Mesenchymal stem cell (in vitro differentiated cells and primary cell): ENCODE measurements around the gene TOX3.

Experiments
- DNase-seq: peaks from one replicate; pipeline ENCODE4 v3.0.0-alpha.2; 2013
- H2AFZ ChIP-seq: one replicate; pipeline ENCODE4 v1.6.1; 2013; ENCODE audit warnings: low read depth, mild to moderate bottlenecking, control low read depth, inconsistent platforms, low read length, moderate library complexity
- H2AK5ac ChIP-seq: 2 replicates; pipeline ENCODE4 v1.6.1; 2013; ENCODE audit warnings: low read length, moderate library complexity, mild to moderate bottlenecking, inconsistent platforms; ENCODE audit not compliant: severe bottlenecking
- H2BK120ac ChIP-seq: one replicate; pipeline ENCODE4 v1.6.1; 2013; ENCODE audit warnings: low read depth, mild to moderate bottlenecking, inconsistent platforms, low read length, moderate library complexity
- H2BK12ac ChIP-seq, 2 experiments: one replicate each; pipeline ENCODE4 v1.6.1; 2013; ENCODE audit warnings: inconsistent platforms in 2 of 2, low read length in 2 of 2, mild to moderate bottlenecking in 2 of 2, moderate library complexity in 2 of 2, control low read depth in 1 of 2
- H2BK15ac ChIP-seq: one replicate; pipeline ENCODE4 v1.6.1; 2013; ENCODE audit warnings: mild to moderate bottlenecking, low read depth, inconsistent platforms; ENCODE audit not compliant: poor library complexity, severe bottlenecking
- H2BK5ac ChIP-seq: 2 replicates; pipeline ENCODE4 v1.6.1; 2013; ENCODE audit warnings: low read depth, mild to moderate bottlenecking, low read length, control low read depth, inconsistent platforms; ENCODE audit not compliant: poor library complexity, severe bottlenecking
- H3K14ac ChIP-seq, 2 experiments: one replicate each; pipeline ENCODE4 v1.6.1; 2013; ENCODE audit warnings: inconsistent platforms in 2 of 2, low read length in 2 of 2, control low read depth in 1 of 2, mild to moderate bottlenecking in 1 of 2, moderate library complexity in 1 of 2
- H3K18ac ChIP-seq, 2 experiments: one replicate each; pipeline ENCODE4 v1.6.1; 2013; ENCODE audit warnings: inconsistent platforms in 2 of 2, low read length in 2 of 2, control low read depth in 1 of 2, low read depth in 1 of 2, mild to moderate bottlenecking in 1 of 2
- H3K23ac ChIP-seq, 2 experiments: one replicate each; pipeline ENCODE4 v1.6.1; 2013; ENCODE audit warnings: inconsistent platforms in 2 of 2, low read length in 2 of 2, mild to moderate bottlenecking in 2 of 2, moderate library complexity in 2 of 2, control low read depth in 1 of 2
- H3K27ac ChIP-seq: 2 replicates; pipeline ENCODE4 v1.5.1; 2013; ENCODE audit warnings: mild to moderate bottlenecking, moderate library complexity, low read length, control low read depth, inconsistent platforms; ENCODE audit not compliant: poor library complexity, severe bottlenecking
- H3K27me3 ChIP-seq, 2 experiments: 2 replicates each; pipeline versions ENCODE4 v1.6.1 to v1.7.0; 2013; ENCODE audit warnings: low read length in 2 of 2, mild to moderate bottlenecking in 2 of 2, moderate library complexity in 2 of 2, control low read depth in 1 of 2, inconsistent platforms in 1 of 2; ENCODE audit not compliant: control insufficient read depth in 1 of 2, insufficient read depth in 1 of 2
- H3K36me3 ChIP-seq, 2 experiments: 2 replicates each; pipeline versions ENCODE4 v1.6.1 to v1.7.0; 2013; ENCODE audit warnings: low read length in 2 of 2, control low read depth in 1 of 2, inconsistent platforms in 1 of 2, low read depth in 1 of 2, mild to moderate bottlenecking in 1 of 2; ENCODE audit not compliant: insufficient read depth in 2 of 2, control insufficient read depth in 1 of 2
- H3K4ac ChIP-seq, 2 experiments: one replicate each; pipeline ENCODE4 v1.6.1; 2013; ENCODE audit warnings: inconsistent platforms in 2 of 2, low read length in 2 of 2, mild to moderate bottlenecking in 2 of 2, moderate library complexity in 2 of 2, control low read depth in 1 of 2, low read depth in 1 of 2
- H3K4me1 ChIP-seq: 2 replicates; pipeline ENCODE4 v1.6.1; 2013; ENCODE audit warnings: low read depth, low read length, control low read depth; ENCODE audit not compliant: control insufficient read depth, insufficient read depth
- H3K4me2 ChIP-seq: 2 replicates; pipeline ENCODE4 v1.6.1; 2013; ENCODE audit warnings: low read length, mild to moderate bottlenecking, inconsistent platforms; ENCODE audit not compliant: poor library complexity, severe bottlenecking
- H3K4me3 ChIP-seq, 2 experiments: 2 replicates each; pipeline versions ENCODE4 v1.5.1 to v1.7.0; 2013; ENCODE audit warnings: low read length in 2 of 2, mild to moderate bottlenecking in 2 of 2, control low read depth in 1 of 2, low read depth in 1 of 2; ENCODE audit not compliant: insufficient read depth in 1 of 2
- H3K79me1 ChIP-seq: replicated peaks from 2 replicates; pipeline ENCODE4 v1.6.1; 2013; ENCODE audit warnings: mild to moderate bottlenecking, control low read depth, low read length, inconsistent platforms; ENCODE audit not compliant: poor library complexity, severe bottlenecking
- H3K9ac ChIP-seq: 2 replicates; pipeline ENCODE4 v1.7.0; 2013; ENCODE audit warnings: mild to moderate bottlenecking, low read length, moderate library complexity
- H3K9me3 ChIP-seq: 2 replicates; pipeline ENCODE4 v1.7.0; 2013; ENCODE audit warnings: mild to moderate bottlenecking, low read length; ENCODE audit not compliant: control insufficient read depth
- H4K8ac ChIP-seq: one replicate; pipeline ENCODE4 v1.6.1; 2013; ENCODE audit warnings: inconsistent platforms, mild to moderate bottlenecking, low read length, moderate library complexity
- H4K91ac ChIP-seq: one replicate; pipeline ENCODE4 v1.6.1; 2013; ENCODE audit warnings: mild to moderate bottlenecking, low read length, inconsistent platforms
- WGBS: methylation state at CpG from one replicate; pipeline ENCODE4 v1.1.7; 2013; ENCODE audit warnings: mixed read lengths; 5-methylcytosine and 5-hydroxymethylcytosine counted together

TOX3 gene

DNA sequence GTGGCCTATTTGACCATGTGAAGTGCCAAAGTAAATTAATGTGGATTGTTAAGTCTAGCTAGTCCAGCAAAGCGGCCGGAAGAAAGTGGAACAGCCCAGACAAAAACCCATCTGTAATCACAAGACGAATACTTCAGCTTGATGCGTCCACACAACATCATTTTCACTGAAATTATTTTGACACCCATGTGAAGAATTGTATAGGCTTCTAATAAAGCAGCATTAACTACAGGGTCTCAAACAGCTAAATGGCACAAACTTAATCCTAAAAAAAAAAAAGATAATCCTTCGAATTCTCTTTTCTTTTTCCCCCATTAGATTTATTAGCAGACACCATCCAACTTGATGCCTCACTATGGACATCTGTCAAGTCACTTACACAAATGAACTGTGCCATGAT lies 73.8 kb downstream of the TOX3 start:
- Histone ChIP-seq H4K91ac (no peak overlapping the region), H2BK15ac (no peak overlapping the region), H3K9me3 (peaks cover 3% of the 10 kb centered on the region), H3K9ac (no peak overlapping the region), H3K79me1 (no peaks in the 10 kb centered on the region), H2AFZ (no peak overlapping the region), H2AK5ac (no peak overlapping the region), H3K4me1 (no peaks in the 10 kb centered on the region), H3K18ac (no peak overlapping the region), H3K4me3 (no peak overlapping the region), H3K36me3 (no peaks in the 10 kb centered on the region), H3K4me2 (no peak overlapping the region), H3K4ac (no peak overlapping the region), H4K8ac (no peak overlapping the region), H3K23ac (no peak overlapping the region), H3K27me3 (no peaks in the 10 kb centered on the region), H3K14ac (no peak overlapping the region), H3K27ac (no peak overlapping the region), H2BK5ac (no peak overlapping the region), H2BK120ac (no peak overlapping the region), H2BK12ac (no peak overlapping the region)
- DNase-seq = no peak
- WGBS = 83% methylated on average over 5 of the region's 5 CpGs

DNA sequence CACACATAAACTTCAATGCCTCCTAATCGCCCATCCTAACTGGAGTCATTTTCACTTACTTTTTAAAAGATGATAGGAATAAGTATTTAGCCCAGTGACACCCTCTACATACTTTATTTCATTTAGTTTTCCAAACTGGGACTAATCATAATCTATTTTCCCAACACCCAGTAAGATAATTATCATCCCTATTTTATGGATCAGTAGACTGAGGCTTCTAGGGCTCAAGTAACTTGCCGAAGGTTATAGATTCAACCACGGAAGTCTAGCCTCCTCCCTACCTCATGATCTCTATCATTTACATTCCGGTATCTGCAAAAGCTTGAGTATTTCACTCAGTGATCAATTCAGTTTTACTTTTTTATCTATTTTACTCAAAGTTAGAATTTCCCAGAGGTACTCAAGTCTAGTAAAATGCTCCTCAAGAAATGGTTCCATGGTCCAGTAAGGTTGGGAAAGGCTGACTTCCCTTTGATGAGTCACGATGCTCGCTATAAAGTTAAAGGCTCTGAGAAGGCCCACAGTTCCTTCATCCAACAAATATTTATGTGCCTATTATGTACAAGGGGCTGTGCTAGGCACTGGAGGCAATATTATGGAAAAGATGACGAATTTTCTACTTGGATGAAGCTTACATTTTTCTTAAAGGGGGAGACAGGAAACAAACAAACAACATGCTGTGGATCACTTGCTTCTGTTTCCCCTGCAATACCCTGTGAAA lies 75.1 kb downstream of the TOX3 start:
- Histone ChIP-seq H3K4me3 (no peak overlapping the region), H3K4ac (no peak overlapping the region), H3K18ac (no peak overlapping the region), H4K91ac (no peak overlapping the region), H3K4me2 (no peak overlapping the region), H2BK15ac (no peak overlapping the region), H2AK5ac (no peak overlapping the region), H3K27ac (no peak overlapping the region), H3K14ac (no peak overlapping the region), H3K23ac (no peak overlapping the region), H2BK12ac (no peak overlapping the region), H2BK120ac (no peak overlapping the region), H2AFZ (no peak overlapping the region), H3K27me3 (no peaks in the 10 kb centered on the region), H3K9me3 (peaks cover 3% of the 10 kb centered on the region), H4K8ac (no peak overlapping the region), H2BK5ac (no peak overlapping the region), H3K4me1 (no peaks in the 10 kb centered on the region), H3K79me1 (no peaks in the 10 kb centered on the region), H3K9ac (no peak overlapping the region), H3K36me3 (no peaks in the 10 kb centered on the region)
- 85% methylated on average over 4 of the region's 7 CpGs for WGBS
- no peak for DNase-seq

DNA sequence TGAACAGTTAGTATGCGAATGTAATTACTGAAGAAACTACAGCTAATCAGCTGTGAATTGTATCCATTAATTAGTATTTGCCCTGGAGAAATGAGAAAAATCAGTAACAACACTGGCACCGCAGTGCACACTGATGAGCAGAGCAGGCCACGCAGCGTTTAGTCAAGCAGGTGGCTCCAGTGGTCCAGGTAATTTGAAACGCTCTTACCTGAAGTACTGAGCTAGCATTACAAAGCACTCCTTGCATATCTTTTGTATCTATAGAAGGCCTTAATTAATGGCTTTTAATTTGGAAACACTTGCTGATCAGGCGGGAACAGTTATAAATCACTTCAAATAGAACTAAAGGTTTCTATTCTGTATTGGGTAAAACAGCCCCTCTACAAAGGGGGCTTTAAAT lies 76.4 kb downstream of the TOX3 start:
- Histone ChIP-seq H3K14ac (no peak overlapping the region), H2BK15ac (no peak overlapping the region), H3K18ac (no peak overlapping the region), H3K23ac (no peak overlapping the region), H3K79me1 (no peaks in the 10 kb centered on the region), H4K91ac (no peak overlapping the region), H3K9ac (no peak overlapping the region), H3K4ac (no peak overlapping the region), H3K4me3 (no peak overlapping the region), H2BK120ac (no peak overlapping the region), H3K27ac (no peak overlapping the region), H2BK5ac (no peak overlapping the region), H3K4me2 (no peak overlapping the region), H2AFZ (no peak overlapping the region), H3K4me1 (no peaks in the 10 kb centered on the region), H2AK5ac (no peak overlapping the region), H3K9me3 (peaks cover 3% of the 10 kb centered on the region), H3K36me3 (no peaks in the 10 kb centered on the region), H2BK12ac (no peak overlapping the region), H4K8ac (no peak overlapping the region), H3K27me3 (no peaks in the 10 kb centered on the region)
- 66% methylated on average over 4 of the region's 6 CpGs for WGBS
- no peak for DNase-seq

DNA sequence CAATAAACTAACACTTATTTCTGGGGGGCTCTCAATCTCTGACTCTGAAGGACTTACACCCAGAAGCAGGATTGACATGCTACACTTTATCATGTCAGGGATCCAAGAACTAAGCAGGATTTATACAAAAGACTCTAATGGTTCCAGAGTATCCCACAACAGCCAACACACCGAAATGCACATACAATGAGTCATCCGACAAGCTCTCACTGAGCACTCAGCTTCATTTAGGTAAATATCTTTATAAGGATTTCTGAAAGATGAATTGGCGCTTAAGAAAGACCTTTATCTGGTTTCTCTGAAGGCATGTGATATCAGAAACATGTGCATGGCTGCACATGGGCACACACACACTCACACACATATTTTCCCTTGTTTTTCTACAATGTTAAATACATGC lies 77.2 kb downstream of the TOX3 start:
- no peak overlapping the region for H3K18ac ChIP-seq
- no peaks in the 10 kb centered on the region for H3K79me1 ChIP-seq
- WGBS = no CpG with 5 or more reads among the region's 3 CpGs
- H2AK5ac ChIP-seq = no peak overlapping the region
- no peaks in the 10 kb centered on the region for H3K4me1 ChIP-seq
- H3K27me3 ChIP-seq = no peaks in the 10 kb centered on the region
- H3K9me3 ChIP-seq = peaks cover 3% of the 10 kb centered on the region
- H2BK15ac ChIP-seq = no peak overlapping the region
- no peak overlapping the region for H3K4ac ChIP-seq
- no peak overlapping the region for H4K91ac ChIP-seq
- H2AFZ ChIP-seq = no peak overlapping the region
- H2BK12ac ChIP-seq = no peak overlapping the region
- no peak overlapping the region for H2BK5ac ChIP-seq
- H4K8ac ChIP-seq = no peak overlapping the region
- no peak overlapping the region for H3K23ac ChIP-seq
- H3K4me2 ChIP-seq = no peak overlapping the region
- no peak overlapping the region for H3K14ac ChIP-seq
- H3K9ac ChIP-seq = no peak overlapping the region
- H2BK120ac ChIP-seq = no peak overlapping the region
- no peak for DNase-seq
- no peaks in the 10 kb centered on the region for H3K36me3 ChIP-seq
- no peak overlapping the region for H3K4me3 ChIP-seq
- H3K27ac ChIP-seq = no peak overlapping the region
